Breast epithelium (tissue), 4 donors: ENCODE results near the gene HMCN1. TPM values are rescaled to one million over a fixed set of nuclear protein-coding genes. Genes with fewer than 3 reads are reported as not detected.

Experiments
- DNase-seq, 2 donors: peaks; one replicate each; pipeline ENCODE4 v3.0.0-alpha.2; 2019; ENCODE audit warnings: low spot score in 2 of 2
- H3K27ac ChIP-seq, 2 donors: fragments of 200-600 bp; sonication (generic) in 1 of 2; one replicate each; pipeline ENCODE4 v1.5.1; 2016 to 2019; ENCODE audit warnings: mild to moderate bottlenecking in 1 of 2
- H3K27me3 ChIP-seq, 2 donors: fragments of 200-600 bp; sonication (generic) in 1 of 2; one replicate each; pipeline versions ENCODE4 v1.5.1 to v1.6.0; 2017 to 2019; ENCODE audit warnings: control low read depth in 1 of 2, mild to moderate bottlenecking in 1 of 2
- H3K36me3 ChIP-seq: fragments of 200-600 bp; one replicate; pipeline ENCODE4 v1.5.1; 2019
- H3K4me1 ChIP-seq, 2 donors: fragments of 200-600 bp; sonication (generic); one replicate each; pipeline ENCODE4 v1.5.1; 2016 to 2019; ENCODE audit warnings: control low read depth in 1 of 2
- H3K4me3 ChIP-seq, 3 donors: fragments of 200-600 bp; sonication (generic); 1 replicate in 2 of 3; 2 replicates in 1 of 3; pipeline ENCODE4 v1.5.1; 2016 to 2019; ENCODE audit warnings: mild to moderate bottlenecking in 3 of 3, moderate library complexity in 2 of 3
- H3K9me3 ChIP-seq, 2 donors: fragments of 200-600 bp; sonication (generic) in 1 of 2; one replicate each; pipeline ENCODE4 v1.5.1; 2016 to 2019; ENCODE audit warnings: control low read depth in 1 of 2
- CTCF ChIP-seq, 3 donors: fragments of 450-650 bp; IDR thresholded peaks; one replicate each; pipeline ENCODE4 v1.5.1; 2016 to 2017; ENCODE audit warnings: antibody characterized with exemption in 3 of 3, mild to moderate bottlenecking in 3 of 3, moderate library complexity in 3 of 3
- POLR2A ChIP-seq: fragments of 450-650 bp; IDR thresholded peaks from one replicate; pipeline ENCODE4 v1.6.1; 2016; ENCODE audit warnings: antibody characterized with exemption, mild to moderate bottlenecking, moderate library complexity
- POLR2AphosphoS5 ChIP-seq, 3 donors: sonication (generic); formaldehyde crosslinking; IDR thresholded peaks; one replicate each; pipeline ENCODE4 v1.6.1; 2017; ENCODE audit warnings: antibody characterized with exemption in 3 of 3
- intact Hi-C: fragments of 100-400 bp; cut with DNase I; formaldehyde crosslinking; loops from one replicate; pipeline ENCODE4 v1.15.1; 2023; ENCODE audit warnings: low total_unique reads
- total RNA-seq, 3 donors: library from RNA; depleted of rRNA; stranded (reverse); fragments of >200 nt; gene quantifications; one replicate each; pipeline ENCODE4 v1.1.0, GENCODE V29; 2016

Gene HMCN1
- total RNA-seq, 3 donors from 2014 or later, result 7.8 to 18.4 (median 11.9) TPM

GRCh38 chr1:186213225-186213607, 479.0 kb downstream of the HMCN1 start:
- Histone ChIP-seq H3K9me3 (no peaks in the 10 kb centered on the region), H3K27me3 (no peaks in the 10 kb centered on the region), H3K4me3 (no peak overlapping the region), H3K27ac (no peak overlapping the region), H3K4me1 (no peaks in the 10 kb centered on the region), H3K36me3 (no peaks in the 10 kb centered on the region)
- no peak for DNase-seq
- intact Hi-C loops, result no loop called here
- TF ChIP-seq POLR2A (no peak), POLR2AphosphoS5 (IDR thresholded peaks at IDR 0.05) (no peak), CTCF (IDR thresholded peaks at IDR 0.05) (no peak)

GRCh38 chr1:186214791-186215190, 480.6 kb downstream of the HMCN1 start:
- H3K27ac ChIP-seq, result no peak overlapping the region
- TF ChIP-seq CTCF (IDR thresholded peaks at IDR 0.05), result no peak
- TF ChIP-seq POLR2A, result no peak
- TF ChIP-seq POLR2AphosphoS5 (IDR thresholded peaks at IDR 0.05), result no peak
- H3K4me3 ChIP-seq, result no peak overlapping the region
- no peaks in the 10 kb centered on the region for H3K4me1 ChIP-seq
- no peaks in the 10 kb centered on the region for H3K27me3 ChIP-seq
- H3K36me3 ChIP-seq, result no peaks in the 10 kb centered on the region
- H3K9me3 ChIP-seq, result no peaks in the 10 kb centered on the region
- DNase-seq, result no peak
- intact Hi-C loops, result no loop called here

GRCh38 chr1:186215636-186216035, 481.4 kb downstream of the HMCN1 start:
- intact Hi-C loops, result no loop called here
- Histone ChIP-seq H3K4me3 (no peak overlapping the region), H3K36me3 (no peaks in the 10 kb centered on the region), H3K4me1 (no peaks in the 10 kb centered on the region), H3K27ac (no peak overlapping the region), H3K27me3 (no peaks in the 10 kb centered on the region), H3K9me3 (no peaks in the 10 kb centered on the region)
- TF ChIP-seq POLR2AphosphoS5 (IDR thresholded peaks at IDR 0.05) (no peak), POLR2A (no peak), CTCF (IDR thresholded peaks at IDR 0.05) (no peak)
- no peak for DNase-seq

GRCh38 chr1:186218654-186219352, 484.6 kb downstream of the HMCN1 start:
- H3K36me3 ChIP-seq, result no peaks in the 10 kb centered on the region
- DNase-seq, result no peak
- intact Hi-C loops, result no loop called here
- H3K4me3 ChIP-seq, result no peak overlapping the region
- H3K9me3 ChIP-seq, result no peaks in the 10 kb centered on the region
- no peak for TF ChIP-seq POLR2AphosphoS5 (IDR thresholded peaks at IDR 0.05)
- no peak for TF ChIP-seq POLR2A
- TF ChIP-seq CTCF (IDR thresholded peaks at IDR 0.05), result no peak
- no peak overlapping the region for H3K27ac ChIP-seq
- H3K4me1 ChIP-seq, result no peaks in the 10 kb centered on the region
- H3K27me3 ChIP-seq, result no peaks in the 10 kb centered on the region

GRCh38 chr1:186220067-186220466, 485.9 kb downstream of the HMCN1 start:
- intact Hi-C loops, result no loop called here
- H3K36me3 ChIP-seq, result no peaks in the 10 kb centered on the region
- DNase-seq, result no peak
- H3K4me1 ChIP-seq, result no peaks in the 10 kb centered on the region
- no peaks in the 10 kb centered on the region for H3K27me3 ChIP-seq
- no peak overlapping the region for H3K4me3 ChIP-seq
- no peak overlapping the region for H3K27ac ChIP-seq
- H3K9me3 ChIP-seq, result no peaks in the 10 kb centered on the region
- no peak for TF ChIP-seq POLR2A
- TF ChIP-seq CTCF (IDR thresholded peaks at IDR 0.05), result no peak
- TF ChIP-seq POLR2AphosphoS5 (IDR thresholded peaks at IDR 0.05), result no peak
